HUES64 (cell line): ENCODE results near the gene MYNN.

Experiments used
- H3K27ac ChIP-seq: 2 replicates; pipeline ENCODE4 v1.7.0; 2013; ENCODE audit warnings: low read depth, low read length, inconsistent platforms
- H3K27me3 ChIP-seq: 2 replicates; pipeline ENCODE4 v1.6.1; 2013; ENCODE audit warnings: mild to moderate bottlenecking, low read length; ENCODE audit not compliant: insufficient read depth
- H3K36me3 ChIP-seq: 2 replicates; pipeline ENCODE4 v1.6.1; 2013; ENCODE audit warnings: mild to moderate bottlenecking, low read length; ENCODE audit not compliant: insufficient read depth
- H3K4me1 ChIP-seq: 2 replicates; pipeline ENCODE4 v1.6.1; 2013; ENCODE audit warnings: mild to moderate bottlenecking, low read length, moderate library complexity; ENCODE audit not compliant: insufficient read depth
- H3K4me3 ChIP-seq: 2 replicates; pipeline ENCODE4 v1.5.1; 2013; ENCODE audit warnings: mild to moderate bottlenecking, low read length, moderate library complexity
- H3K9ac ChIP-seq: 2 replicates; pipeline ENCODE4 v1.6.1; 2013; ENCODE audit warnings: mild to moderate bottlenecking, low read depth, low read length
- H3K9me3 ChIP-seq: 2 replicates; pipeline ENCODE4 v1.6.1; 2013; ENCODE audit warnings: low read depth, low read length; ENCODE audit not compliant: insufficient read depth
- whole genome bisulfite sequencing: fragments of 150-250, 120-280 bp; methylation state at CpG from one replicate; pipeline ENCODE4 v1.1.7; 2013; ENCODE audit warnings: missing lambda C conversion rate; 5-methylcytosine and 5-hydroxymethylcytosine counted together

MYNN gene

GRCh38 chr3:169781209-169781855, 8.1 kb downstream of the MYNN start:
- no peak overlapping the region for H3K27ac ChIP-seq
- WGBS, result 91% methylated on average over 4 of the region's 4 CpGs
- H3K36me3 ChIP-seq, result peaks cover 97% of the 10 kb centered on the region
- no peak overlapping the region for H3K4me3 ChIP-seq
- no peaks in the 10 kb centered on the region for H3K27me3 ChIP-seq
- H3K4me1 ChIP-seq, result peaks cover under 1% of the 10 kb centered on the region; the same call in 1 of the 2 replicates
- H3K9ac ChIP-seq, result no peak overlapping the region
- H3K9me3 ChIP-seq, result no peaks in the 10 kb centered on the region

- Histone ChIP-seq H3K27ac (no peak overlapping the region), H3K9me3 (no peaks in the 10 kb centered on the region), H3K36me3 (peaks cover 85% of the 10 kb centered on the region), H3K9ac (no peak overlapping the region), H3K4me3 (no peak overlapping the region), H3K4me1 (no peaks in the 10 kb centered on the region; the same call in 1 of the 2 replicates), H3K27me3 (no peaks in the 10 kb centered on the region)
- WGBS, result 95% methylated on average over 1 of the region's 4 CpGs
Observed at GRCh38 chr3:169787120-169787519, 13.9 kb downstream of the MYNN start.

- Histone ChIP-seq H3K27me3 (no peaks in the 10 kb centered on the region), H3K9ac (no peak overlapping the region), H3K36me3 (peaks cover 83% of the 10 kb centered on the region), H3K4me1 (no peaks in the 10 kb centered on the region; the same call in 1 of the 2 replicates), H3K27ac (no peak overlapping the region), H3K9me3 (no peaks in the 10 kb centered on the region), H3K4me3 (no peak overlapping the region)
- no CpG with 5 or more reads among the region's 1 CpG for WGBS
Observed at GRCh38 chr3:169787791-169788190, 14.6 kb downstream of the MYNN start.

- H3K4me1 ChIP-seq, result no peaks in the 10 kb centered on the region; the same call in 1 of the 2 replicates
- no peak overlapping the region for H3K27ac ChIP-seq
- H3K9ac ChIP-seq, result no peak overlapping the region
- no peaks in the 10 kb centered on the region for H3K27me3 ChIP-seq
- H3K9me3 ChIP-seq, result no peaks in the 10 kb centered on the region
- no peak overlapping the region for H3K4me3 ChIP-seq
- H3K36me3 ChIP-seq, result peaks cover 59% of the 10 kb centered on the region
Observed at GRCh38 chr3:169790219-169790618, 17.0 kb downstream of the MYNN start.

GRCh38 chr3:169790687-169791429, 17.7 kb downstream of the MYNN start:
- no peak overlapping the region for H3K9ac ChIP-seq
- H3K36me3 ChIP-seq, result peaks cover 53% of the 10 kb centered on the region
- 87% methylated on average over 4 of the region's 4 CpGs for WGBS
- H3K9me3 ChIP-seq, result no peaks in the 10 kb centered on the region
- H3K27ac ChIP-seq, result no peak overlapping the region
- H3K4me3 ChIP-seq, result no peak overlapping the region
- H3K27me3 ChIP-seq, result no peaks in the 10 kb centered on the region
- H3K4me1 ChIP-seq, result no peaks in the 10 kb centered on the region; the same call in 1 of the 2 replicates

GRCh38 chr3:169792359-169792758, 19.2 kb downstream of the MYNN start:
- H3K36me3 ChIP-seq, result peaks cover 38% of the 10 kb centered on the region
- no peaks in the 10 kb centered on the region for H3K27me3 ChIP-seq
- WGBS, result 100% methylated on average over 1 of the region's 1 CpG

GRCh38 chr3:169804681-169805080, 31.5 kb downstream of the MYNN start:
- Histone ChIP-seq H3K4me1 (no peaks in the 10 kb centered on the region), H3K36me3 (peaks cover 11% of the 10 kb centered on the region), H3K9me3 (no peaks in the 10 kb centered on the region), H3K9ac (no peak overlapping the region), H3K27me3 (no peaks in the 10 kb centered on the region), H3K27ac (no peak overlapping the region), H3K4me3 (no peak overlapping the region)
- WGBS, result 83% methylated on average over 2 of the region's 3 CpGs

More at GRCh38 chr3:169792359-169792758, 19.2 kb downstream of the MYNN start:
- no peak overlapping the region for H3K4me3 ChIP-seq
- H3K4me1 ChIP-seq, result no peaks in the 10 kb centered on the region; the same call in 1 of the 2 replicates
- no peak overlapping the region for H3K27ac ChIP-seq
- H3K9me3 ChIP-seq, result no peaks in the 10 kb centered on the region
- no peak overlapping the region for H3K9ac ChIP-seq

GRCh38 chr3:169809230-169809795, 36.1 kb downstream of the MYNN start:
- H3K9me3 ChIP-seq, result no peaks in the 10 kb centered on the region
- H3K36me3 ChIP-seq, result no peaks in the 10 kb centered on the region
- H3K4me1 ChIP-seq, result peaks cover 16% of the 10 kb centered on the region
- no peak overlapping the region for H3K27ac ChIP-seq
- H3K9ac ChIP-seq, result no peak overlapping the region
- WGBS, result 86% methylated on average over 2 of the region's 2 CpGs
- H3K27me3 ChIP-seq, result peaks cover 17% of the 10 kb centered on the region; the same call in 1 of the 2 replicates
- no peak overlapping the region for H3K4me3 ChIP-seq

GRCh38 chr3:169811631-169812331, 38.6 kb downstream of the MYNN start:
- peak overlapping the region; percentile 55 for H3K9ac ChIP-seq
- peaks cover 16% of the 10 kb centered on the region for H3K4me1 ChIP-seq
- 25% methylated on average over 29 of the region's 29 CpGs for WGBS
- H3K4me3 ChIP-seq, result peak overlapping the region; percentile 52
- peaks cover 17% of the 10 kb centered on the region; the same call in 1 of the 2 replicates for H3K27me3 ChIP-seq
- H3K36me3 ChIP-seq, result no peaks in the 10 kb centered on the region
- no peak overlapping the region for H3K27ac ChIP-seq
- H3K9me3 ChIP-seq, result peaks cover 9% of the 10 kb centered on the region; the same call in 1 of the 2 replicates

GRCh38 chr3:169812332-169813235, 39.4 kb downstream of the MYNN start, which contains the start of the genes LRRC34 and LRRIQ4:
Gene LRRC34 (minus strand): TSS chr3:169812904. CDS start chr3:169812548, 356 bp downstream.
Gene LRRIQ4 (plus strand): TSS chr3:169812870. CDS start chr3:169821922, 9,052 bp downstream.
- WGBS, result 9% methylated on average over 56 of the region's 56 CpGs
- H3K27ac ChIP-seq, result no peak within 1 kb of the TSS
- peak within 1 kb of the TSS; percentile 52 for H3K4me3 ChIP-seq
- H3K9ac ChIP-seq, result peak within 1 kb of the TSS; percentile 55
- no peaks in the 10 kb centered on the region for H3K36me3 ChIP-seq
- peaks cover 9% of the 10 kb centered on the region; the same call in 1 of the 2 replicates for H3K9me3 ChIP-seq
- peaks cover 16% of the 10 kb centered on the region for H3K4me1 ChIP-seq
- peaks cover 17% of the 10 kb centered on the region; the same call in 1 of the 2 replicates for H3K27me3 ChIP-seq
